Neural cell (in vitro differentiated cells): Measurements from ENCODE around the gene ACOXL. TPM values are rescaled to one million over a fixed set of nuclear protein-coding genes. Genes with fewer than 3 reads are reported as not detected.
"Not testable (repeated sequence)": the region's sequence is repeated elsewhere in the genome, so short reads cannot be mapped to it uniquely, and the experiment has no call there.

Experiments
- H2AFZ ChIP-seq: fragments of 200-600, 300-800 bp; sonication (generic), shearing (Covaris generic); 2 replicates; pipeline ENCODE4 v1.6.0; 2014; ENCODE audit warnings: low read depth, mild to moderate bottlenecking, antibody characterized with exemption, low read length, moderate library complexity
- H3F3A ChIP-seq: fragments of 200-600 bp; shearing (Covaris generic); 2 replicates; pipeline ENCODE4 v1.6.1; 2016; ENCODE audit warnings: mild to moderate bottlenecking, moderate library complexity, mixed read lengths, antibody characterized with exemption, low read length; ENCODE audit not compliant: insufficient read depth, poor library complexity, severe bottlenecking
- H3K27ac ChIP-seq: fragments of 200-600, 300-800 bp; sonication (generic), shearing (Covaris generic); 2 replicates; pipeline ENCODE4 v1.5.1; 2014; ENCODE audit warnings: mild to moderate bottlenecking, low read length, moderate library complexity
- H3K27me3 ChIP-seq: fragments of 300-800, 200-600 bp; sonication (generic), shearing (Covaris generic); 2 replicates; pipeline ENCODE4 v1.6.0; 2014; ENCODE audit warnings: mild to moderate bottlenecking, low read depth, low read length, moderate library complexity; ENCODE audit not compliant: insufficient read depth
- H3K36me3 ChIP-seq: fragments of 300-800, 200-600 bp; sonication (generic), shearing (Covaris generic); 2 replicates; pipeline ENCODE4 v1.5.1; 2014; ENCODE audit warnings: mild to moderate bottlenecking, antibody characterized with exemption, low read length, moderate library complexity; ENCODE audit not compliant: insufficient read depth
- H3K4me2 ChIP-seq: fragments of 300-800, 200-600 bp; sonication (generic), shearing (Covaris generic); 2 replicates; pipeline ENCODE4 v1.6.0; 2014; ENCODE audit warnings: mild to moderate bottlenecking, low read length
- H3K4me3 ChIP-seq: fragments of 300-800, 200-600 bp; sonication (generic), shearing (Covaris generic); 2 replicates; pipeline ENCODE4 v1.5.1; 2014; ENCODE audit warnings: mild to moderate bottlenecking, low read length, moderate library complexity
- H3K79me2 ChIP-seq: fragments of 200-600 bp; shearing (Covaris generic); replicated peaks from 2 replicates; pipeline ENCODE4 v1.6.0; 2014; ENCODE audit warnings: mild to moderate bottlenecking, low read length, moderate library complexity; ENCODE audit not compliant: insufficient read depth
- H3K9ac ChIP-seq: fragments of 300-800, 200-600 bp; sonication (generic), shearing (Covaris generic); 2 replicates; pipeline ENCODE4 v1.6.1; 2016; ENCODE audit warnings: mild to moderate bottlenecking, low read length, mixed read lengths
- H3K9me2 ChIP-seq: fragments of 200-600 bp; shearing (Covaris generic); 2 replicates; pipeline ENCODE4 v1.6.1; 2016; ENCODE audit warnings: mild to moderate bottlenecking, low read length, mixed read lengths; ENCODE audit not compliant: insufficient read depth
- H3K9me3 ChIP-seq: fragments of 200-600, 300-800 bp; sonication (generic), shearing (Covaris generic); 2 replicates; pipeline ENCODE4 v1.6.1; 2016; ENCODE audit warnings: mild to moderate bottlenecking, mixed run types, low read length, moderate library complexity, mixed read lengths
- H4K20me1 ChIP-seq: fragments of 200-600 bp; shearing (Covaris generic); 2 replicates; pipeline ENCODE4 v1.6.1; 2016; ENCODE audit warnings: mild to moderate bottlenecking, mixed run types; ENCODE audit not compliant: insufficient read depth
- EP300 ChIP-seq: fragments of 450-650 bp; conservative IDR thresholded peaks from 2 replicates; pipeline ENCODE4 v1.6.1; 2014; ENCODE audit warnings: antibody characterized with exemption, mild to moderate bottlenecking, moderate library complexity; ENCODE audit not compliant: poor library complexity, severe bottlenecking
- EZH2 ChIP-seq: fragments of 200-600, 300-800 bp; shearing (Covaris generic), sonication (generic); IDR thresholded peaks from 2 replicates; pipeline ENCODE4 v1.6.1; 2014; ENCODE audit warnings: antibody characterized with exemption, low read length, borderline replicate concordance, mild to moderate bottlenecking; ENCODE audit not compliant: insufficient read depth, poor library complexity, severe bottlenecking
- MXI1 ChIP-seq: fragments of 450-650 bp; conservative IDR thresholded peaks from 2 replicates; pipeline ENCODE4 v1.6.1; 2014; ENCODE audit warnings: antibody characterized with exemption, mild to moderate bottlenecking; ENCODE audit not compliant: poor library complexity, severe bottlenecking
- POLR2AphosphoS5 ChIP-seq: IDR thresholded peaks from 2 replicates; pipeline ENCODE4 v1.6.1; 2012
- RAD21 ChIP-seq: fragments of 450-650 bp; conservative IDR thresholded peaks from 2 replicates; pipeline ENCODE4 v1.6.1; 2014; ENCODE audit warnings: antibody characterized with exemption, mild to moderate bottlenecking, moderate library complexity
- SMC3 ChIP-seq: fragments of 450-650 bp; conservative IDR thresholded peaks from 2 replicates; pipeline ENCODE4 v1.6.1; 2014; ENCODE audit warnings: antibody characterized with exemption, mild to moderate bottlenecking, moderate library complexity; ENCODE audit not compliant: poor library complexity
- TAF1 ChIP-seq: IDR thresholded peaks from 2 replicates; pipeline ENCODE4 v1.6.1; 2012; ENCODE audit warnings: low read depth
- polyA plus RNA-seq: library from polyadenylated mRNA; depleted of rRNA; stranded (reverse); fragments of >200 nt; gene quantifications from 2 replicates; pipeline ENCODE4 v1.2.3, GENCODE V29; 2014
- TF ChIP-seq, protein P1 (sequence below): IDR thresholded peaks from 2 replicates; pipeline ENCODE4 v1.6.1; 2012; ENCODE audit warnings: borderline replicate concordance
- TF ChIP-seq, protein P2 (sequence below): fragments of 450-650 bp; IDR thresholded peaks from 2 replicates; pipeline ENCODE4 v1.5.1; 2014; ENCODE audit warnings: antibody characterized with exemption, mild to moderate bottlenecking, moderate library complexity; ENCODE audit not compliant: poor library complexity, severe bottlenecking

ACOXL gene
- polyA plus RNA-seq, 1 donor from 2014 or later: not detected

DNA sequence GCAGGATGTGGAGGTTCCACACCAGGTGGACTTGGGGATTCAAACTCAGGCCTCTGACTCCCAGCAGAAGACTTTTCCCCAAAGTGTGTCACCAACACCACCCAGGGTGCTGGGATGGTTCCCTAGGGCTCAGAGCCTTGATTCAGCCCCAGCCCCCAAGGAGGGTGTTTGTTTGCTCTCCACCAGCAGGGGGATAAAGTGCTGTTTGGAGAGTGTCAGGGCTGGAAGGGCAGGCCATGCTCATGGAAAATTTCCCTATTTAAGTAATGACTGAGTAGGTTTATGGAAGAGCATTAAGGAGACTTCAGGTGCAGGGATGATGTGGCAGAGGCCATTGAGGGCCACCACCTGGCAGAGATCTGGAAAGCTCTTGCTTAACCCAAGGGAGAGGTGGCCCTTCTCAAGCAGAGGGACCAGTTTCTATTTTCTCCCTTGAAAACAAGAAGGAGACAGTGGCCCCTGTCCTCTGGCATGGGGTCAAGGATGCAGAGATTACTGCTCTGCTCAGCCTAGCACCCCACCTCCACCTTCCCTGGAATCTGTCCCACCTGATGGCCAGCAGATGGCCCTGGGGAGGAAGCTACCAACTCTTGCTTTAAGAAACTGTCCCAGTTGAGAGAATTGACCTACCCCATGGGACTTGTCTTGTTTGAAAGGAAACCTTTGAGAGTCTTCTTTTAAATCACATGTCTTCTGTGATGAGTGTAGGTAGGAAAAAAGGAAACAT, 122.1 kb downstream of the ACOXL start:
- Histone ChIP-seq H3K9me2 (no peaks in the 10 kb centered on the region), H3K9me3 (no peaks in the 10 kb centered on the region), H3K27ac (no peak overlapping the region), H4K20me1 (no peaks in the 10 kb centered on the region), H3K36me3 (no peaks in the 10 kb centered on the region), H3K4me2 (no peak overlapping the region), H3K27me3 (no peaks in the 10 kb centered on the region), H3F3A (no peaks in the 10 kb centered on the region), H2AFZ (no peak overlapping the region), H3K79me2 (no peaks in the 10 kb centered on the region), H3K4me3 (no peak overlapping the region), H3K9ac (no peak overlapping the region)
- TF ChIP-seq RAD21 (no peak), MXI1 (no peak), TAF1 (no peak), EP300 (no peak), EZH2 (no peak), SMC3 (no peak), POLR2AphosphoS5 (no peak)
- TF ChIP-seq, protein P1, sequence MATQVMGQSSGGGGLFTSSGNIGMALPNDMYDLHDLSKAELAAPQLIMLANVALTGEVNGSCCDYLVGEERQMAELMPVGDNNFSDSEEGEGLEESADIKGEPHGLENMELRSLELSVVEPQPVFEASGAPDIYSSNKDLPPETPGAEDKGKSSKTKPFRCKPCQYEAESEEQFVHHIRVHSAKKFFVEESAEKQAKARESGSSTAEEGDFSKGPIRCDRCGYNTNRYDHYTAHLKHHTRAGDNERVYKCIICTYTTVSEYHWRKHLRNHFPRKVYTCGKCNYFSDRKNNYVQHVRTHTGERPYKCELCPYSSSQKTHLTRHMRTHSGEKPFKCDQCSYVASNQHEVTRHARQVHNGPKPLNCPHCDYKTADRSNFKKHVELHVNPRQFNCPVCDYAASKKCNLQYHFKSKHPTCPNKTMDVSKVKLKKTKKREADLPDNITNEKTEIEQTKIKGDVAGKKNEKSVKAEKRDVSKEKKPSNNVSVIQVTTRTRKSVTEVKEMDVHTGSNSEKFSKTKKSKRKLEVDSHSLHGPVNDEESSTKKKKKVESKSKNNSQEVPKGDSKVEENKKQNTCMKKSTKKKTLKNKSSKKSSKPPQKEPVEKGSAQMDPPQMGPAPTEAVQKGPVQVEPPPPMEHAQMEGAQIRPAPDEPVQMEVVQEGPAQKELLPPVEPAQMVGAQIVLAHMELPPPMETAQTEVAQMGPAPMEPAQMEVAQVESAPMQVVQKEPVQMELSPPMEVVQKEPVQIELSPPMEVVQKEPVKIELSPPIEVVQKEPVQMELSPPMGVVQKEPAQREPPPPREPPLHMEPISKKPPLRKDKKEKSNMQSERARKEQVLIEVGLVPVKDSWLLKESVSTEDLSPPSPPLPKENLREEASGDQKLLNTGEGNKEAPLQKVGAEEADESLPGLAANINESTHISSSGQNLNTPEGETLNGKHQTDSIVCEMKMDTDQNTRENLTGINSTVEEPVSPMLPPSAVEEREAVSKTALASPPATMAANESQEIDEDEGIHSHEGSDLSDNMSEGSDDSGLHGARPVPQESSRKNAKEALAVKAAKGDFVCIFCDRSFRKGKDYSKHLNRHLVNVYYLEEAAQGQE: no peak
- TF ChIP-seq, protein P2, sequence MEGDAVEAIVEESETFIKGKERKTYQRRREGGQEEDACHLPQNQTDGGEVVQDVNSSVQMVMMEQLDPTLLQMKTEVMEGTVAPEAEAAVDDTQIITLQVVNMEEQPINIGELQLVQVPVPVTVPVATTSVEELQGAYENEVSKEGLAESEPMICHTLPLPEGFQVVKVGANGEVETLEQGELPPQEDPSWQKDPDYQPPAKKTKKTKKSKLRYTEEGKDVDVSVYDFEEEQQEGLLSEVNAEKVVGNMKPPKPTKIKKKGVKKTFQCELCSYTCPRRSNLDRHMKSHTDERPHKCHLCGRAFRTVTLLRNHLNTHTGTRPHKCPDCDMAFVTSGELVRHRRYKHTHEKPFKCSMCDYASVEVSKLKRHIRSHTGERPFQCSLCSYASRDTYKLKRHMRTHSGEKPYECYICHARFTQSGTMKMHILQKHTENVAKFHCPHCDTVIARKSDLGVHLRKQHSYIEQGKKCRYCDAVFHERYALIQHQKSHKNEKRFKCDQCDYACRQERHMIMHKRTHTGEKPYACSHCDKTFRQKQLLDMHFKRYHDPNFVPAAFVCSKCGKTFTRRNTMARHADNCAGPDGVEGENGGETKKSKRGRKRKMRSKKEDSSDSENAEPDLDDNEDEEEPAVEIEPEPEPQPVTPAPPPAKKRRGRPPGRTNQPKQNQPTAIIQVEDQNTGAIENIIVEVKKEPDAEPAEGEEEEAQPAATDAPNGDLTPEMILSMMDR: no peak

DNA sequence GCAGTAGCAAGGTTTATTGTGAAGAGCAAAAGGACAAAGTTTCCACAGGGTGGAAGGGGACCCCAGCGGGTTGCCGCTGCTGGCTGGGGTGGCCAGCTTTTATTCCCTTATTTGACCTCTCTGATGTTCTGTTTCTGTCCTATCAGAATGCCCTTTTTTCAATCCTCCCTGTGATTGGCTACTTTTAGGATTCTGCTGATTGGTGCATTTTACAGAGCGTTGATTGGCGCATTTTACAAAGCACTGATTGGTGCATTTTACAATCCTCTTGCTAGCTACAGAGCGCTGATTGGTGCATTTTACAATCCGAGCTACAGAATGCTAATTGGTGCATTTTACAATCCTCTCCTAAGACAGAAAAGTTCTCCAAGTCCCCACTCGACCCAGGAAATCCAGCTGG, 123.5 kb downstream of the ACOXL start:
- not testable (repeated sequence) for H3F3A ChIP-seq, H3K36me3 ChIP-seq, H3K4me2 ChIP-seq, H3K9ac ChIP-seq, H3K9me2 ChIP-seq, H3K27me3 ChIP-seq, H4K20me1 ChIP-seq, H3K79me2 ChIP-seq, H3K27ac ChIP-seq, H3K4me3 ChIP-seq, H3K9me3 ChIP-seq, H2AFZ ChIP-seq
